WERI-Rb-1 (cell line): ENCODE data around the gene KRTAP16-1.

Experiments
- DNase-seq: peaks from one replicate; pipeline ENCODE4 v3.0.0-alpha.2; 2020
- H3K27ac ChIP-seq: fragments of 250-450 bp; sonication (Bioruptor Pico); 2 replicates; pipeline ENCODE4 v1.5.1; 2020; ENCODE audit warnings: mild to moderate bottlenecking, moderate library complexity
- H3K27me3 ChIP-seq: fragments of 250-450 bp; sonication (Bioruptor Pico); 2 replicates; pipeline ENCODE4 v1.5.1; 2021; ENCODE audit warnings: mild to moderate bottlenecking, low read depth, moderate library complexity; ENCODE audit not compliant: insufficient read depth, severe bottlenecking
- H3K36me3 ChIP-seq: fragments of 250-450 bp; sonication (Bioruptor Pico); 2 replicates; pipeline ENCODE4 v1.5.1; 2020; ENCODE audit warnings: mild to moderate bottlenecking, moderate library complexity
- H3K4me3 ChIP-seq: 2 replicates; pipeline ENCODE4 v1.5.1; 2011; ENCODE audit warnings: low read depth, mild to moderate bottlenecking, control low read depth, low read length
- H3K9me3 ChIP-seq: fragments of 250-450 bp; sonication (Bioruptor Pico); 2 replicates; pipeline ENCODE4 v1.5.1; 2021; ENCODE audit warnings: mild to moderate bottlenecking, moderate library complexity; ENCODE audit not compliant: severe bottlenecking
- CTCF ChIP-seq: IDR thresholded peaks from 2 replicates; pipeline ENCODE4 v1.5.1; 2011; ENCODE audit warnings: low read depth, mild to moderate bottlenecking, control low read depth, inconsistent platforms, low read length

The KRTAP16-1 gene

GRCh38 chr17:41345992-41346391 lies 36.9 kb upstream of the KRTAP16-1 start:
- Histone ChIP-seq H3K27ac (no peak overlapping the region), H3K36me3 (no peaks in the 10 kb centered on the region), H3K9me3 (peaks cover 16% of the 10 kb centered on the region), H3K27me3 (peaks cover 95% of the 10 kb centered on the region), H3K4me3 (no peak overlapping the region)
- DNase-seq = no peak
- TF ChIP-seq CTCF = no peak

GRCh38 chr17:41343029-41343428 lies 33.9 kb upstream of the KRTAP16-1 start:
- H3K9me3 ChIP-seq = peaks cover 16% of the 10 kb centered on the region
- TF ChIP-seq CTCF = no peak
- peaks cover 88% of the 10 kb centered on the region for H3K27me3 ChIP-seq
- H3K27ac ChIP-seq = no peak overlapping the region
- no peak overlapping the region for H3K4me3 ChIP-seq
- no peak for DNase-seq
- H3K36me3 ChIP-seq = no peaks in the 10 kb centered on the region

- no peak for DNase-seq
- no peak overlapping the region for H3K4me3 ChIP-seq
- no peak for TF ChIP-seq CTCF
These were observed 32.1 kb upstream of the KRTAP16-1 start for GRCh38 chr17:41340934-41341861.

GRCh38 chr17:41340494-41340893 lies 31.4 kb upstream of the KRTAP16-1 start:
- Histone ChIP-seq H3K4me3 (no peak overlapping the region), H3K36me3 (no peaks in the 10 kb centered on the region), H3K9me3 (peaks cover 10% of the 10 kb centered on the region), H3K27me3 (peaks cover 91% of the 10 kb centered on the region), H3K27ac (no peak overlapping the region)
- no peak for DNase-seq
- TF ChIP-seq CTCF = no peak

More at GRCh38 chr17:41340934-41341861, 32.1 kb upstream of the KRTAP16-1 start:
- Histone ChIP-seq H3K27me3 (peaks cover 91% of the 10 kb centered on the region), H3K36me3 (no peaks in the 10 kb centered on the region), H3K9me3 (peaks cover 10% of the 10 kb centered on the region), H3K27ac (no peak overlapping the region)

- H3K9me3 ChIP-seq = peaks cover 10% of the 10 kb centered on the region
- H3K4me3 ChIP-seq = no peak overlapping the region
- H3K36me3 ChIP-seq = no peaks in the 10 kb centered on the region
- H3K27ac ChIP-seq = no peak overlapping the region
- peaks cover 88% of the 10 kb centered on the region for H3K27me3 ChIP-seq
- no peak for DNase-seq
- TF ChIP-seq CTCF = no peak
These were observed 30.6 kb upstream of the KRTAP16-1 start for GRCh38 chr17:41339571-41340172.
